Breast epithelium (tissue), 3 donors: ENCODE results near the gene GCH1.

Experiments used
- POLR2A ChIP-seq: fragments of 450-650 bp; IDR thresholded peaks from one replicate; pipeline ENCODE4 v1.6.1; 2016; ENCODE audit warnings: antibody characterized with exemption, mild to moderate bottlenecking, moderate library complexity
- POLR2AphosphoS5 ChIP-seq, 3 donors: sonication (generic); formaldehyde crosslinking; IDR thresholded peaks; one replicate each; pipeline ENCODE4 v1.6.1; 2017; ENCODE audit warnings: antibody characterized with exemption in 3 of 3
- TF ChIP-seq, protein P1 (sequence below), 3 donors: fragments of 450-650 bp; IDR thresholded peaks; one replicate each; pipeline ENCODE4 v1.5.1; 2016 to 2017; ENCODE audit warnings: antibody characterized with exemption in 3 of 3, mild to moderate bottlenecking in 3 of 3, moderate library complexity in 3 of 3

DNA sequence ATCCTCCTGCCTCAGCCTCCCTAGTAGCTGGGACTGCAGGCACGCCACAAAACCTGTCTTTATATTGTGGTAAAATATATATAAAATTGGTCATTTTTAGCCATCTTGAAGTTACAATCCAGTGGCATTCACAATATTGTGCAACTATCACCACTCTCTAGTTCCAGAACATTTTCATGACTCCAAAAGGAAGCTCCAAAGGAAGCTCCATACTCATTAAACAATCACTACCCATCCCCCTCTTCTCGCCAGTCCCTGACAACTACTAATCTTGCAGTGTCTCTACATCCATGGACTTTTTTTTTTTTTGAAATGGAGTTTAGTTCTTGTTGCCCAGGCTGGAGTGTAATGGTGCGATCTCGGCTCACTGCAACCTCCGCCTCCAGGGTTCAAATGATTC, 3.1 kb downstream of the GCH1 start:
- no peak for TF ChIP-seq POLR2A
- TF ChIP-seq, protein P1, sequence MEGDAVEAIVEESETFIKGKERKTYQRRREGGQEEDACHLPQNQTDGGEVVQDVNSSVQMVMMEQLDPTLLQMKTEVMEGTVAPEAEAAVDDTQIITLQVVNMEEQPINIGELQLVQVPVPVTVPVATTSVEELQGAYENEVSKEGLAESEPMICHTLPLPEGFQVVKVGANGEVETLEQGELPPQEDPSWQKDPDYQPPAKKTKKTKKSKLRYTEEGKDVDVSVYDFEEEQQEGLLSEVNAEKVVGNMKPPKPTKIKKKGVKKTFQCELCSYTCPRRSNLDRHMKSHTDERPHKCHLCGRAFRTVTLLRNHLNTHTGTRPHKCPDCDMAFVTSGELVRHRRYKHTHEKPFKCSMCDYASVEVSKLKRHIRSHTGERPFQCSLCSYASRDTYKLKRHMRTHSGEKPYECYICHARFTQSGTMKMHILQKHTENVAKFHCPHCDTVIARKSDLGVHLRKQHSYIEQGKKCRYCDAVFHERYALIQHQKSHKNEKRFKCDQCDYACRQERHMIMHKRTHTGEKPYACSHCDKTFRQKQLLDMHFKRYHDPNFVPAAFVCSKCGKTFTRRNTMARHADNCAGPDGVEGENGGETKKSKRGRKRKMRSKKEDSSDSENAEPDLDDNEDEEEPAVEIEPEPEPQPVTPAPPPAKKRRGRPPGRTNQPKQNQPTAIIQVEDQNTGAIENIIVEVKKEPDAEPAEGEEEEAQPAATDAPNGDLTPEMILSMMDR (IDR thresholded peaks at IDR 0.05): no peak
- no peak for TF ChIP-seq POLR2AphosphoS5 (IDR thresholded peaks at IDR 0.05)
